ENCODE results near the gene SLC16A1.

- no peak for TF ChIP-seq EZH2 (IDR thresholded peaks at IDR 0.05)
- no peak for TF ChIP-seq POLR2AphosphoS5 (IDR thresholded peaks at IDR 0.05; ENCODE audit: borderline replicate concordance, low read depth, low read length)
- TF ChIP-seq FOXP2 (optimal IDR thresholded peaks at IDR 0.05; ENCODE audit: control extremely low read depth, extremely low read length, insufficient read depth) = no peak
Measured at GRCh38 chr1:112990271-112990670, 34.3 kb upstream of the SLC16A1 start.
